AG10803 (cell line): ENCODE measurements around the gene TPPP.

Experiments
- DNase-seq: peaks from one replicate; pipeline ENCODE4 v3.0.0; 2010; ENCODE audit warnings: low read depth
- H3K4me3 ChIP-seq: 2 replicates; pipeline ENCODE4 v1.5.1; 2011; ENCODE audit warnings: mild to moderate bottlenecking, low read length, control low read depth
- TF ChIP-seq, protein P1 (sequence below): conservative IDR thresholded peaks from 2 replicates; pipeline ENCODE4 v1.5.1; 2011; ENCODE audit warnings: mild to moderate bottlenecking, low read length, control low read depth, inconsistent platforms

TPPP gene

DNA sequence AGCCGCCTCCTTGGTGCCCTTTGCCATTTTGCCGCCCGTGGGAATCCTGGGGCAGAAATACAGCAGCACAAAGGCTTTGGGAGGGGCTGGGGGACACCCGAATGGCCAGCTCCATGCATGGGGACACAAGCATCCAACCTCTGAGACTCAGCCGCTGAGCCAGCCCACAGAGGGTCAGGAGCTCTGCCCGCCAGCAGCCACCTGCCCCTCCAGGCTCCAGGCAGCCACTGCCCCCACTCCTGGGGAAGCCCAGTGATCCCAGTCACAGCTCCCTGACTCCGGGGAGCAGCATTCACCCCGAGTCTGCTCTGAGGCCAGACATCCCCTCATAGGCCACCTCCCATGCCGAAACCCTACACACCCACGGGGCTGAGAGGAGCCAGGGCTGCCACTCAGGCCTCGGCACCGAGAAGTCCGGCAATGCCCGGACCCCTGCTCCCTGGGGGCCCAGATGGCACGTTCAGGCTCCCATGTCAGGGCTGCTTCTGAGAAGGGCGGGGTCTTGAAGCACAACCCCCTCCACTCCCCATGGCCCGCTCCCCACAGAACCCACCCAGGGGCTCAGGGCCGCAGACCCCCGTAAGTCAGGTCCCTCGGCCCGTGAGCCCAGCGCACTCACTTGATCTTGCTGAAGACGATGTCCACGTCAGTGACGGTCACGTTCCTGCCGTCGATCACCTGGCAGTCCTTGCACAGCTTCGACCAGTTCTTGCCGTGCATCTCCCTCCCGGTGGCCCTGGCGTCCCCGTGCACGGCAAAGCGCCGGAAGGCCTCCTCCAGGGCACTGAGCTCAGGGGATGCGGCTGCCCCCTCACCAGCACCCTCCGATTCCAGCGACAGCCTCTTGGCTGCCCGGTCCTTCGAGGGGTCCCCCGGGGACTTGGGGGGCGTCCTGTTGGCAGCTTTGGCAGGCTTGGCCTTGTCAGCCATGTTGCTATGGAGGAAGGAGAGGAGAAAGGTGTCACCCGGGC, 15.7 kb downstream of the TPPP start:
- TF ChIP-seq, protein P1, sequence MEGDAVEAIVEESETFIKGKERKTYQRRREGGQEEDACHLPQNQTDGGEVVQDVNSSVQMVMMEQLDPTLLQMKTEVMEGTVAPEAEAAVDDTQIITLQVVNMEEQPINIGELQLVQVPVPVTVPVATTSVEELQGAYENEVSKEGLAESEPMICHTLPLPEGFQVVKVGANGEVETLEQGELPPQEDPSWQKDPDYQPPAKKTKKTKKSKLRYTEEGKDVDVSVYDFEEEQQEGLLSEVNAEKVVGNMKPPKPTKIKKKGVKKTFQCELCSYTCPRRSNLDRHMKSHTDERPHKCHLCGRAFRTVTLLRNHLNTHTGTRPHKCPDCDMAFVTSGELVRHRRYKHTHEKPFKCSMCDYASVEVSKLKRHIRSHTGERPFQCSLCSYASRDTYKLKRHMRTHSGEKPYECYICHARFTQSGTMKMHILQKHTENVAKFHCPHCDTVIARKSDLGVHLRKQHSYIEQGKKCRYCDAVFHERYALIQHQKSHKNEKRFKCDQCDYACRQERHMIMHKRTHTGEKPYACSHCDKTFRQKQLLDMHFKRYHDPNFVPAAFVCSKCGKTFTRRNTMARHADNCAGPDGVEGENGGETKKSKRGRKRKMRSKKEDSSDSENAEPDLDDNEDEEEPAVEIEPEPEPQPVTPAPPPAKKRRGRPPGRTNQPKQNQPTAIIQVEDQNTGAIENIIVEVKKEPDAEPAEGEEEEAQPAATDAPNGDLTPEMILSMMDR = no peak
- DNase-seq = no peak
- no peak overlapping the region for H3K4me3 ChIP-seq

DNA sequence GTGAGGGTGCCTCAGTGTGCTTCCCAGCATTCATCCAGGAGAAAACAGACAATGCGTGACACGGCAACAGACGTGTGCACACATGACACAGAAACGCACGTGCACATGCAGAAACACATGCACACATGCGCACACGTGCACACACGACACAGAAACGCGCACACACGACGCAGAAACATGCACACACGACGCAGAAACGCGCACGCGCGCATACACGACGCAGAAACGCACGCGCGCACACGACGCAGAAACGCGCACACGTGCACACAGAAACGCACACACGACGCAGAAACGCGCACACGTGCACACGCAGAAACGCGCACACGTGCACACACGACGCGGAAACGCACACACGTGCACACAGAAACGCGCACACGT, 16.5 kb downstream of the TPPP start:
- TF ChIP-seq, protein P1 = no peak
- DNase-seq = no peak
- H3K4me3 ChIP-seq = no peak overlapping the region

DNA sequence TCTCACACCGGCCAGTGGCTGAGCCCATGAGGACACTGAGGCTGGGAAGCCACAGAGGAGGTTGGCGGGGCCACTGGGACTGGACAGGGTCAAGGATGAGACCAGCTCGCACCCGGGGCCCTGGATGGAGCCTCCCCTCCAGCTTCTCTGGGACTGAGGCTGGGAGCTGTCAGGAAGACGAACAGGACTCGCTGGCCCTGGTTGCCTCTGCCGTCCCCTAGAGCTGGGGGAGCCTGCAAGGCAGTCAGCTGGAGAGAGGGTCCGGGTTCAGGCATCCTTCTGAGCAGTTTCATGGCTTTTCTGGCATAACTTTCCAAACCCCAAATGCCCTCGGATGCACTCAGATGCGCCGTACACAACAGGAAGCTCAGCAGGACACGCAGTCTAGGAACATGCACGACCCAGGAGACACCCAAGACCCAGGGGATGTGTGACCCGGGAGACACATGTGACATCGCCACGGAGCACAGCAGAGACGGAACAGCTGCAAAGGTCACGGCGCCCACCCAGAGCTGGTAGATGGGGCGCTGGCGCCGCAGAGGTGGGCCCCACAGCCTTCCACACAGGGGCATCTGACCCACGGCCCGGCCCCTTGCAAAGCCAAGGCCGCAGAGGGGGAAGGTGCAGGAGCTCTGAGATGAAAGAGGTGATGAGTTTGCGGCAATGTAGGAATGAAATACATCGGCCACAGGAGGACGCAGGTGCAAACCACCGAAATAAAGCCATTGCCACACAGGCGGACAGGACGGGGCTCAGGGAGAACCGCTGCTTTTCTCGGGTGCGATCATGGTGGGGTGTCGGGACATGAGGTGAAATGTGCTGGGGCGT, 17.1 kb downstream of the TPPP start:
- no peak overlapping the region for H3K4me3 ChIP-seq

GRCh38 chr5:675111-675870, 17.9 kb downstream of the TPPP start:
- TF ChIP-seq, protein P1 = no peak
- H3K4me3 ChIP-seq = no peak overlapping the region
- DNase-seq = no peak

More for the DNA sequence above, 17.1 kb downstream of the TPPP start:
- DNase-seq = no peak
- TF ChIP-seq, protein P1 = no peak

GRCh38 chr5:674630-675011, 18.5 kb downstream of the TPPP start:
- DNase-seq = no peak
- no peak overlapping the region for H3K4me3 ChIP-seq
- TF ChIP-seq, protein P1 = no peak

GRCh38 chr5:673831-674629, 19.1 kb downstream of the TPPP start:
- no peak for DNase-seq
- no peak overlapping the region for H3K4me3 ChIP-seq
- TF ChIP-seq, protein P1 = no peak
